T-helper 2 cell treated with Interferon-gamma antibody and Interleukin-4, amounts not matched to agents 5 μg/mL and 100 μg/mL, for 36 hours (primary cell): Measurements from ENCODE around the gene SLC2A1.

Experiments
- DNase-seq: peaks from one replicate; pipeline ENCODE4 v3.0.0; 2021; ENCODE audit warnings: low spot score
- H3K27ac Mint-ChIP-seq: one replicate; pipeline ENCODE4 v1.8.0; 2021; ENCODE audit warnings: mild to moderate bottlenecking, mixed read lengths
- H3K27me3 Mint-ChIP-seq: one replicate; pipeline ENCODE4 v1.8.0; 2021; ENCODE audit warnings: low read depth, mixed read lengths
- H3K36me3 Mint-ChIP-seq: one replicate; pipeline ENCODE4 v1.8.0; 2021; ENCODE audit warnings: low read depth, mixed read lengths
- H3K4me1 Mint-ChIP-seq: one replicate; pipeline ENCODE4 v1.8.0; 2021; ENCODE audit warnings: low read depth, mixed read lengths
- H3K4me3 Mint-ChIP-seq: one replicate; pipeline ENCODE4 v1.8.0; 2022; ENCODE audit warnings: mild to moderate bottlenecking, moderate library complexity, mixed read lengths
- H3K9me3 Mint-ChIP-seq: one replicate; pipeline ENCODE4 v1.8.0; 2021; ENCODE audit warnings: mixed read lengths

The SLC2A1 gene

DNA sequence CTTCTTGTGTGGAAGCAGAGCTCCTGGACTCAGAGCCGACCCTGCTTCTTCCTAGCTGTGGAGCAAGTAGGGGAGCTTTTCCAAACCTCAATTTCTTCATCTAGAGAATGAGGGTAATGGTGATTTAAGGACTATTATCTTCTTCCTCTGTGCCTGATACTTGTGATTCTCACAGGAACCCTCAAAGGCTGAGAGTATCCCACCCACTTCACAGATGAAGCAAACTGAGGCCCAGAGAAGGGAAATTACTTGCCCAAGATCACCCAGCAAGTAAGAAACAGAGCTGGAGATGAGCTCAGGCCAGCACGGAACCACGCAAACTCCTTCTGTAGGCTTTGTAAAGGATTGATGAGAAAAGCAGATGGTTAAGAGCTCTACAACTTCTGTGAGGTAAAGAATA is 15.1 kb upstream of the SLC2A1 start:
- H3K4me3 Mint-ChIP-seq, result no peak overlapping the region
- no peak overlapping the region for H3K27ac Mint-ChIP-seq
- no peaks in the 10 kb centered on the region for H3K27me3 Mint-ChIP-seq
- no peaks in the 10 kb centered on the region for H3K9me3 Mint-ChIP-seq
- H3K4me1 Mint-ChIP-seq, result no peaks in the 10 kb centered on the region
- no peaks in the 10 kb centered on the region for H3K36me3 Mint-ChIP-seq
- no peak for DNase-seq

DNA sequence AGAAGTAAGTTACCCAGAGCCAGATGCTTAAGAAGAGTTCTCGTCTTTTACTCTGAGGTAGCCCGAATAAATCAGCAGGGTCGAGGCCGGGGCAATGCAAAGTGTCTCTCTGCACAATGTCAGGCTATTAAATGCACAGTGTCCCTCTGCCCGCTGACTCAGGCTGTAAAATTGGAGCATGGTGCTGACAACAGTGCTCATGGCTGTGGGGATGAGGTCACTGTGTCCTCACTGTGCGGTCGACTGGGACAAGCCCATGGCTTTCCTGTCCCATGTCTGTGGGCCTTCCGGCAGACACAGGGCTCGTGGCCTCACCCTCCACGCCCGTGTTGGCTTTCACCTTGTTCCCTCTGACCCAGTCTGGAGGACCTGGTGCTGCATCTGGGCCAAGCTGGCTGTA is 14.6 kb upstream of the SLC2A1 start:
- Mint-ChIP-seq H3K9me3 (no peaks in the 10 kb centered on the region), H3K36me3 (no peaks in the 10 kb centered on the region)

DNA sequence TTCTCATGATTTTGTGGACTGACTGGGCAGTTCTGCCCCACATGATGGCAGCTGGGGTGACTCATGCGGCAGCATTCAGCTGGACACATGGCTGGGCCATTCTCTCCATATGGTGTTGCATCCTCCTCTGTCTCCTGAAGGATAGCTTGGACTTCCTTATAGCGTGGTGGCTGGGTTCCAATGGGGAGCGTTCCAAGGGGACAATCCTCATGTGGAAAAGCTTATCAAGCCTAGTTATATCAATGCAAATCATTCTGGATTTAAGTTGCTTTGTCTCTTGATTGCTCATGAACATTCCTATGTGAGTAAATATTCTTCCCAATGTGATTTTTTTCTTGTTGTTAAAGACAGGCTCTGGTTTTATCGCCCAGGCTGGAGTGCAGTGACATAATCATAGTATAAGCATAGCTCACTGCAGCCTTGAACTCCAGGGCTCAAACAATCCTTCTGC is 13.2 kb upstream of the SLC2A1 start:
- Mint-ChIP-seq H3K4me3 (no peak overlapping the region), H3K9me3 (no peaks in the 10 kb centered on the region), H3K27ac (no peak overlapping the region), H3K4me1 (no peaks in the 10 kb centered on the region), H3K27me3 (no peaks in the 10 kb centered on the region), H3K36me3 (no peaks in the 10 kb centered on the region)
- no peak for DNase-seq

More for the DNA sequence above, 14.6 kb upstream of the SLC2A1 start:
- Mint-ChIP-seq H3K4me3 (no peak overlapping the region), H3K4me1 (no peaks in the 10 kb centered on the region), H3K27me3 (no peaks in the 10 kb centered on the region), H3K27ac (no peak overlapping the region)
- no peak for DNase-seq

DNA sequence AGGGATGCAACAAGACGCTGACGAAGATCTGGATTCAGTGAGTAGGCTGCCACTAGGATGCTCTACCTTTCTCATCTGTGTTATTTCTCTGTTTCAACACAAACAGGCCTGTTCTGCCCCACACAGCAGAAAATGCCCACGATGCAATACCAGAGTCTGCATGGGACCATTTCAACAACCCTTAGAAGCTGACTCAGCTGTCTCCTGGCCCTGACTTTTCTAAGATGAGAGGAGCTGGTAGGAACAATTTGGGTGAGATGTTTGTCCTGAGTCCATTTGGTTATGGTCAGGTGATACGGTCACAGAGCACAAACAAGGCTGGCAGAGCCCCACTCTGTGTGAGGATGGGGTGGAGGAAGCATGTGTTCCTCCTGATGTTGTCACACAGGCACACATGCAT is 11.5 kb upstream of the SLC2A1 start:
- no peaks in the 10 kb centered on the region for H3K36me3 Mint-ChIP-seq
- DNase-seq, result no peak
- H3K27me3 Mint-ChIP-seq, result no peaks in the 10 kb centered on the region
- H3K4me1 Mint-ChIP-seq, result no peaks in the 10 kb centered on the region
- no peaks in the 10 kb centered on the region for H3K9me3 Mint-ChIP-seq
- H3K4me3 Mint-ChIP-seq, result no peak overlapping the region
- H3K27ac Mint-ChIP-seq, result no peak overlapping the region

DNA sequence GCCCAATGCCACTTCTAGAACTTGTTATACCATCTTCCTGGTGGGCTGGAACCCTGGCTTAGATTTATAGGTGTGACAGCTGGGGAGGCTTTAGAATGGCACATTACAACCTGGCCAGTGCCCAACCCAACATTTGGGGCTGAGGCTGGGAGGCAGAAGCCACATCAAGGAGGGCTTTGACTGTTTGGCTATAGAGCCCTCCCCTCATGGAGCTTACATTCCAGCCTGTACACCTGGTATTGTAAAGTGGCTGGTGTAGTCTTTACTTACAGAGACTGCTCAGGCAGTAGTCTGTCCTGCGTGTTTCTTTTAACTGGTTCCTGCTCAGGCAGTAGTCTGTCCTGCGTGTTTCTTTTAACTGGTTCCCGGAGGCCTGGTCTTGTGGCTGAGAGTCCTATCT is 10.0 kb upstream of the SLC2A1 start:
- H3K36me3 Mint-ChIP-seq, result no peaks in the 10 kb centered on the region
- no peak overlapping the region for H3K27ac Mint-ChIP-seq
- no peak overlapping the region for H3K4me3 Mint-ChIP-seq
- no peaks in the 10 kb centered on the region for H3K27me3 Mint-ChIP-seq
- H3K4me1 Mint-ChIP-seq, result peaks cover under 1% of the 10 kb centered on the region
- H3K9me3 Mint-ChIP-seq, result no peaks in the 10 kb centered on the region
- no peak for DNase-seq

DNA sequence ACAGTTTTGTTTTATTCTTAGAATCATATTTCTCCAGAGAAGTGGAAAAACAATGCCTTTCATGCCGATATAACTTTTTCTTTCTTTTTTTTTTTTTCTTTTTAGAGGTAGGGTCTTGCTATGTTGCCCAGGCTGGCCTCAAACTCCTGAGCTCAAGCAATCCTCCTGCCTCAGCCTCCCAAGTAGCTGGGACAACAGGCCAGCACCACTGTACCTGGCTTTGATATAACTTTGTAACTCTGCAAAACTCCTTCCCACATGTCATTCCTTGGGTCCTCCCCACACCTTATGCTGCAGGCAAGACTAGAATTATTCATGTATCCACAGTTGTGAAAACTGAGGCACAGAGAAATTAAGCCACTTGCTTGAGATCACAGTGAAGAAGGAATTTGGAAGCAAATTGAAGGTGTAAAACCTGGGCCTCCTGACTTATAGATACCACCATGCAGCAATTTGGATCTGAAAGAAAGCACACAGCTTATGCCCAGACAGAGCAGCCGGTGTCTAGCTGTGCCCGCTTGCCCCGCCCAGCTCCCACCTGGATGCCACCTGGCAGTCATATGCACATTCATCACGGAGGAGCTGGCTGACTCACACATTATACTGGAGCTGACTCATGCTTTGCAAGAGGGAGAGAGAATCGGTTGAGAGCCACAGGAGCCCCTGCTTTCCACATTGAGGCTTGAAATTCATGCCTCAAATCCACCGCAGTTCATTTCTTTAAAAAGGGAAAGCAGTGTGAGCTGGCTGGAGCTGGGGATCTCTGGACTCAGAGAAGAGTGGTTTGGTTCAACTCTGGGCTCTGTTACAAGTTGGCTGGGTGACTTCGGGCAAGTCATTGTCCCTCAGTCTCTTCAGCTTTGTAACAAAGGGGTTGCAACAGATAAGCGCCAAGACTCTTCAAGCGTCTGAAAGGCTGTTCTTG is 8.3 kb upstream of the SLC2A1 start:
- H3K4me3 Mint-ChIP-seq, result no peak overlapping the region
- DNase-seq, result no peak
- no peak overlapping the region for H3K27ac Mint-ChIP-seq
- no peaks in the 10 kb centered on the region for H3K27me3 Mint-ChIP-seq
- H3K4me1 Mint-ChIP-seq, result peaks cover 10% of the 10 kb centered on the region
- no peaks in the 10 kb centered on the region for H3K9me3 Mint-ChIP-seq
- no peaks in the 10 kb centered on the region for H3K36me3 Mint-ChIP-seq

DNA sequence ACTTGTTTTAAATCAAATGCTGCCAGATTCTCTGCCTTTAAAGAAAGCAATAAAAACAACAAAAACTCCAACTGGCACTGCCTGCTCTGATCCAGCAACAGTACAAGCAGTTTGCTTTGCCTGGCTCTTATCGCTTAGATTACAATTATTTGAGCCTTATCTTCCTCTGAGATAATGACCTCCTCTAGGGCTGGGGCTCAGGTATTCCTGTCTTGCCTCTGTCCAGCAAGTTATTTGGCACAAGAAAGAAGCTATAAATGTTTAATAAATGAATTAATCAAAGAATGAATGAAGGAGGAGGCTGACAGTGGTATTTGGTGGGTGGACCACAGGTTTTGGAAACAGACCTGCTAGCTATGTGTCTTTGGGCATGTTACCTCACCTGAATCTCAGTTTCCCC is 6.7 kb upstream of the SLC2A1 start:
- Mint-ChIP-seq H3K4me3 (no peak overlapping the region), H3K9me3 (no peaks in the 10 kb centered on the region), H3K4me1 (peaks cover 20% of the 10 kb centered on the region), H3K27ac (no peak overlapping the region), H3K27me3 (peaks cover 5% of the 10 kb centered on the region), H3K36me3 (no peaks in the 10 kb centered on the region)
- DNase-seq, result no peak

DNA sequence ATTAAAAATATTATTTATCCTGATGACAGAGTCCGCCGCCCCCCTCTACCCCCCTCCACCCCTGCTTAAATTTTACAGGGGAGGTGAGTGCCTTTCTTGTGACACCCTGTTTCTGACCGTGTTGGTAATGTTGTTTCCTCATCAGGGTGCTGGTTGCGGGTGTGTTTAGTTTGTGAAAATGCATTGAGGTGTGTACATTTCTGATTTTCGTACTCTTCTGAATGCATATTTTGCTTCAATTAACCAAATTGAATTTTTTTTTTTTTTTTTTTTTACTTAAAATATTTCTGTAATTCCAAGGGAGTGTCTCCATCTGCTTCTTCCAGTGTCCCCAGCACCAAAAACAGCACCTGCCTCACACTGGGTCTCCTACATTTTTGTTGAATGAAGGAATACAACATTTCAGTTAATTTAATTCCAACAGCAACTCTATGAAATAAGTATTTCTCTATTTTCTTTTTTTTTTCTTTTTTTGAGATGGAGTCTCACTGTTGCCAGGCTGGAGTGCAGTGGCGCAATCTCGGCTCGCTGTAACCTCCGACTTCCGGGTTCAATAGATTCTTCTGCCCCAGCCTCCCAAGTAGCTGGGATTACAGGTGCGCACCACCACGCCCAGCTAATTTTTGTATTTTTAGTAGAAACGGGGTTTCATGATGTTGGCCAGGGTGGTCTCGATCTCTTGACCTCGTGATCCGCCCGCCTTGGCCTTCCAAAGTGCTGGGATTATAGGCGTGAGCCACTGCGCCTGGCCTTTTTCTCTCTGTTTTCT is 5.6 kb upstream of the SLC2A1 start:
- no peak for DNase-seq
- no peak overlapping the region for H3K4me3 Mint-ChIP-seq
- H3K4me1 Mint-ChIP-seq, result peaks cover 22% of the 10 kb centered on the region
- H3K36me3 Mint-ChIP-seq, result no peaks in the 10 kb centered on the region
- H3K27ac Mint-ChIP-seq, result no peak overlapping the region
- no peaks in the 10 kb centered on the region for H3K9me3 Mint-ChIP-seq
- H3K27me3 Mint-ChIP-seq, result peaks cover 5% of the 10 kb centered on the region

DNA sequence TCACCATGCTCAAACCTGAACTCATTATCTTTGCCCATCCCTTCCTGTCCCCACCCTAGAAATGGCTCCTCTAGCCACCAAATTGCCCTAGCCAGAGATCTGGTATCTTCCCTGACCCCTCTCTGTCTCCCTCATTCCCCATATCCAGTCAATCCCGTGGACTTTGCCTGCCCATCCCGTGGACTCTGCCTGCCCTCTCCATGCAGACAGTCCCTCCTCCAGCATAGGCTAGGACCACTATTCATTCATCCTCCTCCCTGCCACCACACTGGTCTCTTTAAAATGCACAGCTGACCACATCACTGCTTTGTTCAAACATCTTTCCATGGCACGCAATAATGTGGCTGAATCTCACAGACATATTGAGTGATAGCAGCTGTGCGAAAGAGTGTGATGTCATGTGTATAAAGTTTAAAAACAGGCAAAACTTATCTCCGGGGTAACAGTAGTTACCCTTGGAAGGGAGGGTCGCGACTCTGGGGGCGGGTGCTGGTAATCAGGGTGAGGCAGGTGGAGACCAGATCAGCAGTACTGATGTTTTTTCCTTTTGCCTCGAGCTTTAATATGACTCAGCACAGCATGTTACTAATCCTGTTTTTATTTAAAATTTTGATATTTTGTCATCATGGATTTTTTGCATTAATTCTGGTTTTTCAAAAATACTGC is 4.8 kb upstream of the SLC2A1 start:
- Mint-ChIP-seq H3K4me1 (peaks cover 24% of the 10 kb centered on the region), H3K27me3 (peaks cover 5% of the 10 kb centered on the region), H3K27ac (peak overlapping the region; percentile 60), H3K4me3 (peak overlapping the region; percentile 43), H3K36me3 (peaks cover 2% of the 10 kb centered on the region), H3K9me3 (no peaks in the 10 kb centered on the region)
- no peak for DNase-seq

DNA sequence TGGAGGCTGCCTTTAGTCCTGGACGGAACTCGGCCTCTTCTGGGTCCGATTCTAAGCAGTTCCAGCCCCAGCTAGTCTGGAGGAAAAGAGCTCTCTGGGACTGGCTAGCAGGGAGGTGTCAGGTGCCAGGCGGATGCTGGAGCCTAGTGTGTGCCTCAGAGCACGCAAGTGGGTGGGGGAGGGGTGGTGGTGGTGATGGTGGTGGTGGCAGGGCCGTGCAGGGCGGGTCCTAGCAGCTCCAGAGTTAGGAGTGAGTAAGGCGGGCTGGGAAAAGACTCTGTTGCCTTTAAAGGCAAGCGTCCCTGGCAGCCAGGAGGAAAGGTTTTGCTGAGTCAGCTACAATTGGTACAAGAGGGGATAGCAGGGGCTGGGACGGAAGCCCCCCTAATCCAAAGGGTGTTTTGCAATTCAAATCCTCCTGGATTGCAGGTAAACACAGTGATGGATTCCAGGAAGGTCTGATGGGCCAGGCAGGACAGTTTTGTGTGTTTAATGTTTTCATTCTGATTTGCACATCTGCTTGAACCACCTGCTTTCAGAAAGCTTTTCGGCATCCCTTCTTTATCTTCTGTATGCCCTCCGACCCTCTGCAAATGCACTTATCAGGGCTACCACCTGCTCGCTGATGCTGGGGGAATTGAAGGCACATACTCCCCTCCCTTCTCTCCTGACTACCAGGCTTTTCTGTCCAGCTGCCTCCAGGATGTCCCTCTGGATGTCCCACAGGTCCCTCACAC is 4.1 kb upstream of the SLC2A1 start:
- peak overlapping the region; percentile 60 for H3K27ac Mint-ChIP-seq
- peaks cover 2% of the 10 kb centered on the region for H3K36me3 Mint-ChIP-seq
- DNase-seq, result no peak
- no peaks in the 10 kb centered on the region for H3K9me3 Mint-ChIP-seq
- H3K27me3 Mint-ChIP-seq, result peaks cover 5% of the 10 kb centered on the region
- H3K4me3 Mint-ChIP-seq, result peak overlapping the region; percentile 7
- peaks cover 24% of the 10 kb centered on the region for H3K4me1 Mint-ChIP-seq

DNA sequence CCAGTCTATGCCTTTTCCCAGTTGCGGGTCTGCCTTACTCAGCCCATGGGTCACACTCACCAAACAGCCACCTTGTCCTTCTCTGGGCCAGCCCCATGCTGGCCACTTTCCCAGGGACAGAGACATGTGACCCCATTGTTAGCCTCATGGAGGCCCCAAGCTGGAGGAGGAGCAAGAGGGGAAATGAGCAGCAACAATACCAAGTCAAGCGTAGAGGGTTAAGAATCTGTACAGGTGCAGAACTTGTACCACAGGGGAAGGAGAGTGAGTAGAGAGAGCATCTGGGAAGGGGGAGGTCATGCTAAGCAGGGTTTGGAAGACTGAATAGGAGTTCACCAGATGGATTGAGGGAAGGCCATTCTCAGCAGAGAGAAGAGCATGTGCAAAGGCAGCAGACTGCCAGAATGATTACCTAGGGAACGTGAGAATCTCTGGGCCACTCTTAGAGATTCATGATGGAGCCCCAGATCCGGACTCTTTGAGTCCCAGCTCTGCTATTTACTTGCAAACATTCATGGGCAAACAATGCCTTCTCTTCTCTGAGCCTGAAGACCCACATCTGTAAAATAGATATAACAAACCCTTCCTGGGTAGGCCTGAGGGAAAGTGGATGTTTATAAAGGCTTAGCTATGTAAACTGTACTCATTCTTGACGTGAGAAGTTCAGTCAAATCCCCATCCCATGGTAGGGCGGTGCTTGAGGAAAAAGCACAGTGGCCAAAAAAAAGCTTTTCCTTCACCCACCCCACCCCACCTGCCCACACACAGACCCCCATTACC is 2.8 kb upstream of the SLC2A1 start:
- peaks cover 12% of the 10 kb centered on the region for H3K36me3 Mint-ChIP-seq
- DNase-seq, result no peak
- peak overlapping the region; percentile 4 for H3K27ac Mint-ChIP-seq
- H3K4me3 Mint-ChIP-seq, result peak overlapping the region; percentile 72
- peaks cover 26% of the 10 kb centered on the region for H3K4me1 Mint-ChIP-seq
- peaks cover 5% of the 10 kb centered on the region for H3K27me3 Mint-ChIP-seq
- no peaks in the 10 kb centered on the region for H3K9me3 Mint-ChIP-seq

DNA sequence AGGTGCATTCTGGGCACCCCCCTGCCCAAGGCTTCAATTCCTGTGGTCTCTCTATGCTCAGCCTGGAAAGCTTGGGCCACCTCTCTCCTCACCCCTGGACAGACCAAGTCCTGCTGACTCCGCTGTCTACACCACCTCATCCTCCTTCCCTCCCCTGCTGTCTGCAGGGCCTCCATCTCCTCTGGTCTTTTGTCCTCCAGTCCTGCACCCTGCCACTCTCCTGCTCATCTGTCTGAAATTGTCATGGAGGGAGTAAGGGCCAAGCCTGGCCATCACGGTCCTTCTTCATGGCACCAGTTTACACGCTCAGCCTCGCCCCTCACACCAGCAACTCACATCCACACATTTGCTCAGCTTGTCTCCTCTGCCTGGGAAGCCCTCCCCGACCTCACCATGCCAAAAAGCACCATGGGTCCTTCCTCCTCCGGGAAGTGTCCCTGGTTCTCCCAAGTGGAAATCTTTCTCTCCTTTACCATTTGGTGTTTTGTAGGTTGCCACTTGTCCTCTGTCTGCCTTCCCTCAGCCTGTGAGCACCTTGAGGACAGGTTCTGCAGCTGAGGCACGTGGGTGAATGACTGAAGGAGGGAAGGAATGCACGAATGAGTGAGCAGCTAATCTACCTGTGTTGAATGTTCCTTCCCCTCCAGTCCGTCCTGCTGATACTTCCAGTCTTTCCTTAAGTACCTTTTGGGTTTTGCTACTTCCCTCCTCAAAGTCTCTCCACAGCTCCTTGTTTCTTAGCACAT is 2.1 kb upstream of the SLC2A1 start:
- H3K4me1 Mint-ChIP-seq, result peaks cover 29% of the 10 kb centered on the region
- H3K9me3 Mint-ChIP-seq, result no peaks in the 10 kb centered on the region
- peaks cover 5% of the 10 kb centered on the region for H3K27me3 Mint-ChIP-seq
- H3K27ac Mint-ChIP-seq, result peak overlapping the region; percentile 59
- peak overlapping the region; percentile 72 for H3K4me3 Mint-ChIP-seq
- H3K36me3 Mint-ChIP-seq, result peaks cover 17% of the 10 kb centered on the region
- no peak for DNase-seq
